HG02763 (cell line): Measurements from ENCODE around the gene COL27A1.

Experiments used
- ATAC-seq: cut with Tn5 transposase; IDR thresholded peaks from one replicate; pipeline ENCODE4 v1.9.1; 2021; ENCODE audit warnings: mild to moderate bottlenecking, moderate library complexity; ENCODE audit not compliant: unreplicated experiment

COL27A1 gene

DNA sequence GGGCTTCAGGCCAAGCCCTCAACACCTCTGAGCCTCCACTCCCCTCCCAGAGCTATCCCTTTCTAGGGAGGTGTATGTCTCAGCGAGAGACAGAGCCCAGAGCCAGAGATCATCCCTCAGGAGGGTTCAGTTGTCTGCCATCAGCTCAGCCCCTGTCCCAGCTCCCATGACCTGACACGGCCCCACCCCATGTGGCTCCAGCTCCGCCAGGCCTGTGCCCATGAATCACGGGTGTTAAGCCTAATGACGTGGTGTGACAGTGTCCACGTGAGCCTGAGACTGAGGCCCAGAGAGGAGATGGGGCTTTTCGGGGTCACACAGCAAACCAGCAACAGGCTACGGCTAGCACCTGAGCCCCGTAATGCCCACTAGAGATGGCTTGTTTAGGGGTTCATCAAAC is 106.7 kb downstream of the COL27A1 start:
- ATAC-seq = no peak

DNA sequence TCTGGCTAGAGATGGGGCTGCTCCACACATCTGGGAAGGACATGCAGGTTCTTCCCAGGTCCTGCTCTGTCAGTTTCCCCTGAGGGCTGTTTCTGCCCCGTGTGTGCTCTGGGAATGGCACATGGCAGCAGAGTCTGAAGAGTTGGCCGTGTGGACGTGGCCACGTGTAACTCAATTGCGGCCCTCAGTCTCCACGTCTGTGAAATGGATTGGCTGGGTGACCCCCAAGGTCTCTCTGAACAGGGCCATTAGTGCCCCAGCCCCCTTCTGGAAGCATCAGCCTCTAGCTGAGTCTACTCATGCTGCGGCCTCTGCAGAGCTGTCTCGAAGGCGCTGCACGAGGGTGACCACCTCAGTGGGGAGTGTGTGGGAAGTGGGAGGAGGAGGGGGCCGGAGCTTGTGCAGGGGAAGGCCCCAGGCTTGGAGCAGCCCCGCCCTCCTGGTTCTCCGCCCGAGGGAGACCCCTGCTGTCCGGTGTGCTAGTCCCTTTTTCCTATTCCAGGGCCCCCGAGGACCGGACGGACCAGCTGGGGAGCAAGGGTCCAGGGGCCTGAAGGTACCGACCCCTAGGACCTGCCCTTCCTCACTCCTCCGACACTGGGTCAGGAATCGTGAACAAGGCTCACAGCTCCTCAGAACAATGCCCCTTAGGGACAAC is 108.6 kb downstream of the COL27A1 start:
- no peak for ATAC-seq

DNA sequence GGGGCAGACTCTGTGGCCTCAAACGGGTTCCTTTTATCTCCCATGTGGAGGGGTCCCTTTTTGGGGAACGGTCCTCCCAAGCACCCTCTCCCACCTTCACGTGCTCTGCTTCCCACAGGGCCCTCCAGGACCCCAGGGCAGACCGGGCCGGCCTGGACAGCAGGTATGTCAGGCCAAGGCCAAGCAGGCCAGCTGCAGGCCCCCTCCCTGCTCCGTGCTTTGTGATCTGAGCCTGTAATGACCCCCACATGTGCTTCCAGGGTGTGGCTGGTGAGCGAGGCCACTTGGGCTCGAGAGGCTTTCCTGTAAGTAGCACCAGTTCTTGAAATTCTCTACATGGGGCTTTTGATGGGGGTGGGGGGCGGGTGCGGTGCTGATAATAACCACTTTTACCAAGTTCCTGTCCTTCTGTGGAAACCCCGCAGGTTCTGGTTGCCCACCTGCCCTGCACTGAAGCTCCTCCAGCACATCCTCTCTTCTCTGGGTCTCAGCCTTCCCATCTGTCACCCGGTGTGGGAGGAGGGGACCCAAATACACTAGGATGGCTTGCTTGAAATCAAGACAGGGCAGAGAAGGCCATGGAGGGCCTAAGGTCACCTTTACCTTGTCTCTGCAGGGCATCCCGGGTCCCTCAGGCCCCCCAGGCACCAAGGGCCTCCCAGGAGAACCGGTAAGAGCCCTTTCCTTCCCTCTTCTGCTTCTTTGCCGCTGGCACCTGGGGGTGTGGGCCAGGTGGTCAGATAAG is 109.6 kb downstream of the COL27A1 start:
- no peak for ATAC-seq

DNA sequence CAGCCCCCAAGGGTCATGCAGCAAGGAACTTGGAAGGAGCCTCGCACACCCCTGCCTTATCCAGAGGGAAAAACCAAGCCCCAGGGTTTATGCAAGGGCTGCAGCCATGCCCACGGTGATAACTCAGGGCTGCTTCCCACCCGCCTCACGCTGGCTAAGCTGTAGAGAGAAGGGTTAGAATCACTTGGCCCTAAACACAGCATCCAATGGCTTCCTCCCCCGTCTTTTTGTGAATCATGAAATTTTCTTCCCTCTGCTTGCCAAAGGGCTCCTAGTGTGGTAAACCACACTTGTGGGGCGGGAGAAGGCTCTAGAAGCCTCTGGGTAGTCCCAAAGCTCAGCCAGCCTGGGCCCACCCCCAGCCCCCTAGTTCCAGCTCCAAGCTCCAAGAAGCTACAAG is 111.6 kb downstream of the COL27A1 start:
- ATAC-seq = no peak

DNA sequence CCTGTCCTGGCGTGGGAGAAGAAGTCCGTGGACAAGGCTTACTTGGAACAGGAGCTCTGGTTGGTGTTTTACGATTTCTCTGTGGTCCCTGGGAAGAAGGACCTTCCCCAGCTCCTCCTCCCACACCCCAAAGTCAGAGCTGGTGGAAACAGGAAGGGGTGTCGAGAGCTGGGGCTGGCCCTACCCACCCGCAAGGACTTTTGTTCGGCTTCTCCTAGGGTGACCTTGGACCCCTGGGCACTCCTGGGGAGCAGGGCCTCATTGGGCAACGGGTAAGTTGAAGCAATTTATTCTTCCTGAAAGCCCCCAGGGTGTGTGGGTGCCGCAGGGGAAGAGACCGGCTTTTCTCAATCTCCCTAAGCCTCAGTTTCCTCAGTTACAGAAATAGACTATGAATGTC is 113.7 kb downstream of the COL27A1 start:
- no peak for ATAC-seq

DNA sequence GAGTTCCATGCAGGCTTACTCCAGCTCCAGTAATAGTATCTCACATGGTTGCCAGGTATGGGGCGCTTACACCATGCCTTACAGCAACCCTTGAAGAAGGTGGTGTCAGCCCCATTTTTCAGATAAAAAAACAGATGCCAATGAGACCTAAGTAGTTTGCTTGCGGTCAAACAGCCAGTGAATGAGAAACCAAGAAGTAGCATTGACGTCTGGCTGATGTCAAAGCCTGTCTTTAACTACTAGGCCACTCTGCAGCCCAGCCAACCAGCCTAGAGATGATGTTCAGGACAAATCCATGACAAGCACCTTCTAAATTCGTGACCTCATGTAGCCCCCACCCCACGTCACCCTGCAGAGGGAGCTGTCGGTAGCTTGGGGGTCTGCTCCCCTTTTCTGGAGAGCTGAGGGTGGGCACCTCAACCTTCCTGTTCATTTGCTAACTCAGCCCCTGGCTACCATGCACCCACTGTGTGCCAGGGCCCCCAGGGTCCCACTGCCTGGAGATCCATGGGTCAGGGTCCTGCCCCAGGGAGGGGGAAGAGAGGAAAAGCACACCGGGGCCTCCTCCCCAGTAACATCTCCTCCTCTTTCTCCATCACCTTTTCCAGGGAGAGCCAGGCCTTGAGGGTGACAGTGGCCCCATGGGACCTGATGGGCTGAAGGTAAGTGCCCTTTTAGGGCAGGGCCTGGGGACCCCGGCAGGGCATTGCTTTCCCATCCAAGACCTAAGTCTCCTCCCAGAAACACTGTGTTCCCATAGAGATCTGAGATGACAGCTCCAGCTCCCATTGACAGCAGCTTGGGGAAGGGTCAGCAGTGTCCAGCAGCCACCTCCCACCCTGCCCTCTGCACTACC is 115.0 kb downstream of the COL27A1 start:
- ATAC-seq = no peak

DNA sequence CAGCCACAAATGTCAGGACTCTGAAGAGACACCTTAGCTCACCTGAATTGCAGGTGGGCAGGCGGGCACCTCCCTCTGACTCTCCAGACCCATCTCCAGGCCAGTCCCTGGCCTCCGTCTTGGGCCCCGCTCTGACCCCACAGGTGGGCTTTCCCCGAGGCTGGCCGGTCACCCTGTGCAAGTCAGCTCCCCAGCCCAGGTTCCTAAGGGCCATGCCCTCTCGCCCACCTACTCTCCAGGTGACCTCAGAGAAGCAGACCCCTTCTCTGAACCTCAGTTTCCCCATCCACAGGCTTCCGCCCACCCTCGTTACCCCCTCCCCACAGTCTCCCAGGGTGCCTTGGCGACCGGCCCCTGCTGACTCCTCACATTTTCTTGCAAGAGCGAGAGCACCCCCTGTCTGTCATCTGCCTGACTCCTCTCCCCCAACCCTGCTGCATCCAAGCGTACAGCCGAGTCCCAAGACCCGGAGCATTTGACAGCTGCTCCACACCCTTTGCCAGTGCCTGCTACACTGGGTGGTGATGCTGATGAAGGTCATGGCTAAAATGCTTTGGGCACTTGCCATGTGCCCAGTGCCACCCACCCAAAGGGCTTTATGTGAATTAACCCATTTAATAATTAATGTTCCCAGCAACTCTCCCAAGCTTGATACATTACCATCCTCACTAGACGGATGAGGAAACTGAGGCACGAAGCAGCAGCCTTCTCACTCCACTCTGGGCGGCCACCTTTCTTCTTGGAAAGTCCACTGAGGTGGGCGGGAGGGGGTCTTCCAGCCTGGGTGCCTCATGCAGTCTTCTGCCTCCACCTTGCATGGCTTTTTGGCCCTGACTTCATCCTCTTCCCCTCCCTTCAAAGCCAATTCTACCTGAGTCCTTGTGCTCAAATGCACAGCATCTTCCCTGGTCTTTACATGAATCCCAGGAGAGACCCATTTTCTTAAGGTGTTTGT is 116.5 kb downstream of the COL27A1 start:
- no peak for ATAC-seq

DNA sequence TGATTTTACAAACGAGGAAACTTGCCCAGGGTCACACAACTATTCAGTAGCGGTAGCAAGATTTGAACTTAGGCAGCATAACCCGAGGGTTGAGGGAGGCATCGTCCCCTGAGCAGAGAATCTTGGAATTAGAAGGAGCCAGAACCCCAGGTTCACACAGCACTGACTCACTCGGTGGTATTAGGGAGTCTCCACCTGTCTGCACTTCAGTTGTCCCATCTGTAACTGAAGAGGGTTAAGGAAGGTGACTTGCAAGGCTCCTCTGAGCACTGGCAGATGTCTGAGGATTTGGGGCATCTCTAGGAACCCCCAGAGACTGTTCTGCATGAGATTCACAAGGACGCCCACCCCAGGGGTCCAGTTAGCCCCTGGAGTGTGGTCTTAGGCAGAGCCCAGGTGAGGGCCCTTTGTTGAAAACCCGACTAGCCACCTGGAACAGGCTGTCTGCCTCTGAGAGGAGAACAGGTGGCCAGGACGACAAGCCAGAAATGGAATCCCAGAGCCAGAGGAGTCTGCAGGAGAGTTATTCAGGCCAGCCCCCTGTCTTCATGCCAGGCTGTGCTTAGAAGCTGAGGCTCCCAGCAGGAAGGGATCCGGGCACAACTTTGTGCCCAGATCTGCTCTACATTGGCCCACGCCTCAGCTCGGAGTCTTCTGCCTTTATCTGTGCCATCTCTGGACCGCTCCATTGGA is 117.5 kb downstream of the COL27A1 start:
- ATAC-seq = no peak

DNA sequence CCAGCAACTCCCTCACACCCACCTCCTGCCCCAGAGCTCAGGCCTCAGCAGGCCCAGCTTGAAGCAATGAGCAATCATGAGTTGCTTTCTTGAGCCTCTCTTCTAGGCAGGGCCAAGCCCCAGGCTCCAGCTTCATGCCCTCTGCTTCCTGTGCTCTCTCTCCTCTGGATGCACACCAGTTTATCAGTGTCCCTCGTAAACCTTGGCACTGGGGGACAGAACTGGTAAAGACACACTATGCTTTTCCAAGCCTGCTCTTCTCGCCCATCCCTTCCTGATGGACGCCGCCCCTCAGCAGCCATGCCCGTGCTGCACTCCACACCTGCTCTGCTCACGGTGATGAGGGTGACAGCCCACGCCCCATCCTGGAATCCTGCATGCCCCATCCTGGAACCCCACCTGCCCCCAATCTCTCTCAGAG is 118.1 kb downstream of the COL27A1 start:
- ATAC-seq = no peak

DNA sequence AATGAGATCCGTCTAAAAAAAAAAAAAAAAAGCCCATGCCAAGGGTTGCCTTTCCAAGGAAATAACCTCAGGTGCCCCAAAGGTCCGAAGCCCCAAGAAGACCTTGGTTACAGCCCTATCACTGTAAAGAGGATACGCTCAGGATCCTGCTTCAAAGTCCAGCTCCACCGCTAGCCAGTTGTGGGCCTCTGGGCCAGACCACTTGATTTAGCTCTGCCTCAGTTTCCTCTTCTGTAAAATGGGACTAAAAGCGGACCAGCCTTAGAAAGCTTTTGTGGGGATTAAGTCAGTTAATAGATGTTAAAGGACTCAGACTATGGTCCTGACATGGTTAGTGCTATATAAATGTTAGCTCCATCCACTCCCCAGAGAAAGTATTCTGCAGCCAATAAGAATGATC is 118.9 kb downstream of the COL27A1 start:
- no peak for ATAC-seq

DNA sequence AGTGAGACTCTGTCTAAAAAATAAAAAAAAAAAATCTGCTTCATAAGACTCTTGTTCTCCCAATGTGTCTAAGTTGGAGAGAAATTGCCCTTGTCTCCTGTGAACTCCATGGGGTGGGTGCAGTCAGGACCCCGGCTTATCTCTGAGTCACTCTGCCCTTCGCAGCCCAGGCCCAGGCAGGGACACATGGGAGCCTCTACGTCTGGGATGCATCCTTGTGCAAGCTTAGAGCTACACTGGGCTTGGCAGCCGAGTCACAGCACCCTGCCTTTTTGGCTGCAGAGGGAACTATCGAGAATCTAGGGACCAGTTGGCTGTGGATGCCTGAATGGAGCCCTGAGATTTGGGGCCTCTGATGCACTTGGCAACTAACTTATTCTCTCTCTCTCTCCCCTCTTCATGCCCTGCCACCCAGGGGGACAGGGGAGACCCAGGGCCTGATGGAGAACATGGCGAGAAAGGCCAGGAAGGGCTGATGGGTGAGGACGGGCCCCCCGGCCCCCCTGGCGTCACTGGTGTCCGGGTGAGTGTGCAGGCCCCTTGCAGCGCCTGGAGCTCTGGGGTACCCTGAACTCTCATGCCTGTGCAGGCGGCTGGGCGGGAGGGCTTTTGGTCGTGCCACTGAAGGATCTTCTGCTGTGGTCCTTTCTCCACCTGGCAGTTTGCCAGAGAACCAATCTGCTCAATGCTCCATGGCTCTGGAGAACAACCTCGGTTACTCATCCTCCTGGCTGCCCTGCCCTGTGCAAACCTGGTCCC is 120.1 kb downstream of the COL27A1 start:
- ATAC-seq = no peak

DNA sequence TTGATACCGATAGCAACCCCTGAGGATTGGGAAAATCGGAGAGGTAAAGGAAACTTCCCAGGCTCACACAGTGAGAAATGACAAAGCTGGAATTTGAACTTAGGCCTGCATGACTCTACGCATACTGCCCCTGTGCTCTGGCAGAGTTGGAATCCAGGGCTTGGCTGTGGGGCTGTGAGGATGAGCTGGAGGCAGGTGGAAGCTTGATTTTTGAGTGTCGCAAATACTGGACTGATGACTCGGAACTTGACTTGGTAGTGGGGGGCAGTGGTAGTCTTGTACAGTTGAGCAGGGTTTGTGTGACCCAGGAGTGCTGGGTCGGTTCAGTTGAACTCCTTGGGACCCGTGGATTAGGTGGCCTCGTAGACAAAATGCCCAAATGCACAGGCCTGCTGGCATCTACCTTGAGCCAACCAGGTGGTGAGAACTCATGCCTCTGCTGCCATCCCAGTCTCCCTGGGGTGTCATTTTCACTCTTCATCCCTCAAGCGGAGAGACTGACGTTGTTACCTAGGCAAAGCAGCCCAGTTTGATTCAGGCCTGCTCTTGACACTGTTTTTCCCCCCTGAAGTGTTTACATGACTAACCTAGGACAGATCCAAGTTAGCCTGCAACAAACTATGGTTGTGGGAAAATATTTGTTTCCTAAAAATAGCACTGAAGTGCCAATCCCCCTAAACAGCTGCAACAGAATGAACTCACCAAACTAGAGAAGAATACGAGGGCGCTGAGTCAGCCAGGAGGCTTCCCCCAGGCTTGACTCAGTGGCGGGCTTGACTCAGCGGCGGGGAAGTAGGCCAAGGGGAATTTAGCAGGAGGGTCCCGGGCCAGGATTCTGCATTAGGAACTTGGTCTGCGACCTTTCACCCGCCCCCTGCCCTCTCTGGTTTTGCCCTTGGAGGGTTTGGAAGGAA is 121.8 kb downstream of the COL27A1 start:
- ATAC-seq = no peak

DNA sequence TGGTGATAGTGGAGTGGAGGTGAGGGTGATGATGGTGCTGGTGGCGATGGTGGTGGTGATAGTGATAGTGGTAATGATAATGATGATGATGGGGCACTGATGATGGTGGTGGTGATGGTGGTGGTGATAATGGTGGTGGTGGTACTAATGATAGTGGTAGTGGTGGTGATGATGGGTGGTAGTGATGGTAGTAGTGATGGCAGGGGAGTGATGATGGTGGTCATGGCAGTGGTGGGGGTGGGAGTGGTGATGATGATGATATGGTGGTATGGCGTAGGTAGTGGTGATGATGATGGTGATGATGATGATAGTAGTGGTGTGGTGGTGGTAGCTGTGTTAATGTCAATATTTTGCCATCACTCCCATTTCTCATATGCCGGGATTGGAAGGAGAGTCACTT is 123.0 kb downstream of the COL27A1 start:
- ATAC-seq = no peak

DNA sequence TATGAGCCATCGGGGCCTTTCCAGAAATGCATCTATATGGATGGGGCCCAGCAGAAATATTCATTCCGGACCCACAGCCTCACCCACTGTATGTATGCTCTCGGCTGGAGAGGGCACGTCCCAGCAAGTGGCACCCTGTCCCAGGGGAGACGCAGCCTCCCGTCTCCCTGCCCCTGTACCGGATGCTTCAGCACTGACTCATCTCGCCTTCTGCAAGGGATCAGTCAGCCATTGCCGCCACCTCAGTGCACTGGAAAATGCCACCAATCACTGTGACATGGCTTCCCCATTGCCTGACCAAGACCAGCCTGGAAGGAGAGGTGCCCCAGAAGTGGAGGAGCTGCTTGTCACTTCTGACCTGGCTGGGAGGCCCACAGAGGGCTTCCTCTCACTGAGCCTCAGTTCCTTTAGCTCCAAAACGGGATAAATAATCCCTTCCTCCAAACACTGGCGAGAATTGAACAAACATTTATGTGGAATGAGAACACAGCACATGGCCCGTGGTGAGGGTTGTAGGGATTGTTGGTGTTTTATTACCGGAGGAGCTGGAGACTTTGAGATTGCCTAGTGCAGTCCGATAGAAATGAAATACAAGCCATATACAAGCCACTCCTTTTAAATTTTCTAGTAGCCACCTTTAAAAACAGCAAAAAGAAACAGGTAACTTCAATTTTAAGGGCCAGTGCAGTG is 123.7 kb downstream of the COL27A1 start:
- ATAC-seq = no peak

DNA sequence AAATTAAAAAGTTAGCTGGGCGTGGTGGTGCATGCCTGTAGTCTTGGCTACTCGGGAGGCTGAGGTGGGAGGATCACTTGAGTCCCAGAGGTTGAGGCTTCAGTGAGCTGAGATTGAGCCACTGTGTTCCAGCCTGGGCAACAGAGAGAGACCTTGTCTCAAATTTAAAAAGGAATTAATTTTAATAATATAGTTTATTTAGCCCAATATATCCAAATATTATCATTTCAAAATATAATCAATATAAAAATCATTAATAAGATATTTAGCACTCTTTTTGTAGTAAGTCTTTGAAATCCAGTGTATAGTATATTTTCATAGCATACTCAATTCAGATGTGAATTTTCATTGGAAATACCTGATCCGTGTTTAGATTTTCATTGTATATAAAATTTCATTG is 124.4 kb downstream of the COL27A1 start:
- ATAC-seq = no peak

DNA sequence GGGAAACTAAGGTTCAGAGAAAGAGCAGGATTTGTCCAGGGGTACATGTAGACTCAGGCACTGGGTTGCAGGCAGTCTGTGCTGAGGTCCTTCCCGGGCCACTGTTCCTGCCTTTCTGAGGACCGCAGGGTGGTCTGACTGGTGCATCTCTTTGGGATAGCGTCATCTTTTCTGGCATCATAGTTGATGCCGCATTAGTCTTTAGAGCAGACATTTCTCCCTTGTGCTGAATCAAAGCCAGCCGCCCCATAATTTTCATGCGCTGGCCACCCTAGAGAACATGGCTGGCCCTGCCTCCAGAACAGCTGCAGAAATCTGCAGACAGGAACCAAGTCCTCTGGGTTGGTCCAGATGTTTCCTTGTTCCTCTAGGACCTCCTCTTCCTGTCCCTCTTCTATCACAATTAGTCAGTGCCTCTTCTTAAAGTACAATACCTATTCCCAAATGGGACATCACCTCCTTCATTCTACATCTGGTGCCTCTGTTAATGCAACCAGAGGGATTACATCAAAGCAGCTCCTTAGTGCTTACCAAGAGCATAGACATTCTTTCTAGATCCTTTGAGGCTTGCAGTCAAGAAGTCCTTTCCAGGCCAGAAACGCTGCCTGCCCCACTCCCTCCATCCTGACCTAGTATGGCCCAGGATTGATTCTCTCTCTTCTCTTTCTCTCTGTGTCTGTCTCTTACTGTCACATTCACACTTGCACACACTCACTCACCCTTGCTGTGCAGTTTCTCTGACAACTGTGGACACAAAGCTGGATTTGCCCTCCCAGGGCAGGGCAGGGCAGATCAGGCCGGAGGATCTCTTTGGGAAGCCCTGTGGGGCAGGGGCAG is 125.5 kb downstream of the COL27A1 start:
- ATAC-seq = no peak
